Loucy (cell line): ENCODE data around the gene ALK.

ENCODE experiments used
- CTCF ChIP-seq: fragments of 200-600 bp; sonication (generic); conservative IDR thresholded peaks from 2 replicates; pipeline ENCODE4 v1.5.1; 2014; ENCODE audit warnings: mild to moderate bottlenecking, antibody characterized with exemption, low read length
- EZH2phosphoT487 ChIP-seq: fragments of 200-600 bp; IDR thresholded peaks from 2 replicates; pipeline ENCODE4 v1.6.1; 2018; ENCODE audit warnings: antibody characterized with exemption, mild to moderate bottlenecking, moderate library complexity, borderline replicate concordance

GRCh38 chr2:29949042-29949441, 27.7 kb upstream of the ALK start:
- TF ChIP-seq CTCF (no peak), EZH2phosphoT487 (no peak)
